GM19351 (cell line): ENCODE data around the gene CAND2.
A peak's percentile ranks its signal among the peaks of the same experiment; 100 is the strongest.
"Not testable (repeated sequence)": the region's sequence is repeated elsewhere in the genome, so short reads cannot be mapped to it uniquely, and the experiment has no call there.

Experiments
- ATAC-seq: cut with Tn5 transposase; IDR thresholded peaks from one replicate; pipeline ENCODE4 v1.9.1; 2021; ENCODE audit warnings: mild to moderate bottlenecking, moderate library complexity; ENCODE audit not compliant: unreplicated experiment

The CAND2 gene

DNA sequence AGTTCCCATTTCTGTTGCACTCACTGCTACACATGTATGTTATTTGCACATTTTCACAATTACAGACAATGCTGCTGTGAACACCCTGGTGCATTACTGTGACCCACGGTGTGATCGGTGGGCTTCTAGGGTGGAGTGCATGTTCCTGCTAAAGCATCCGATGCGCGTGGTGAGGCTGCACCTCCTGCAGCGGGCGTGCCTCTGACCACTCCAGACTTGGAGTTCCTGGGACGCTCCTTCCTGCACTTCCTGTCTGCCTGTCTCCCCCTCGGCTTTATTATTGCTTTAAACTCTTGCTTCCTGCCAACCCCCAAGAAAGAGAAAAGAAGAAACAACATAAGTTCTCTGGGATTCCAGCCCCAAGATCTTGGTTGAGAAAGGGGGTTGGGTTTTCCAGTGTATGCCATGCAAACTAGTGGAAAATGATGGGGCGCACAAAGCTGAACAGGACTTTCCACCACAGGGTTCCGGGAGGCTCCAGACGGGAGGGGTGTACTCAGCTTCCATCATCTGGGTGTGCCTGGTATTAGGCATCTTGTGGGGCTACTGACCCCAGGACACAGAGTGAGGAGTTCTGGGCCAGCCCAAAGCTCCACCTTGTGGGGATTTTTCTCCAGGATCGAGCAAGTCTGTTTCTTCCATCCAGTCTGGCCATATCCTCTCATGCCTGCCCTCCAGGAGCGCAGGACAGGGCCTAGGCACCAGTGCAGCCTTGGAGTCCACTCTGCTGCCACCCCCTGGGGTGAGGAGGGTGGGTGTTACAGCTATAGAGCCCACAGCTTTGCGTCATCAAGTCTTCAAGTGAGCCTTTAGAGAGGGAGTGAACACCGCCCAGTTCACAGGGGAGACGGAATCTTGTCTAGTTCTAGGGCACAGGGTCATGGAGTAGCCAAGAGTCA is 33.7 kb downstream of the CAND2 start:
- ATAC-seq = no peak

DNA sequence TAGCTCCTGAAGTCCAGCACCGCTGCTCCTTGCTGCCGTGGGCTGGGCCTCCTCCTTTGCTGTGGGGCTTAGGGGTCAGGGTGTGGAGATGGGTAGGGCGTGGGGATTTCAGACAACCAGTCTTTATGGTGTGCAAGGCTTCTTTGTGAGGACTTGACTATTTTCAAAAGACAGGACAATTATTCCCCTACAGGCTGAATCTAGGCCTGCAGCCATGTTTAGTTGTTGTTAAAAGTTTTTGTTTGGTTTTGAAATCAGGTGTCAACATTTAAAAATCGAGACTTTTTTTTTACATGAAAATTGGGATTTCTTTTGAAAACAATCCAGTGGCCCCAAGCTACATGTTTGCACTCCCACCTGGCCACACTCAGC is 34.3 kb downstream of the CAND2 start:
- no peak for ATAC-seq

DNA sequence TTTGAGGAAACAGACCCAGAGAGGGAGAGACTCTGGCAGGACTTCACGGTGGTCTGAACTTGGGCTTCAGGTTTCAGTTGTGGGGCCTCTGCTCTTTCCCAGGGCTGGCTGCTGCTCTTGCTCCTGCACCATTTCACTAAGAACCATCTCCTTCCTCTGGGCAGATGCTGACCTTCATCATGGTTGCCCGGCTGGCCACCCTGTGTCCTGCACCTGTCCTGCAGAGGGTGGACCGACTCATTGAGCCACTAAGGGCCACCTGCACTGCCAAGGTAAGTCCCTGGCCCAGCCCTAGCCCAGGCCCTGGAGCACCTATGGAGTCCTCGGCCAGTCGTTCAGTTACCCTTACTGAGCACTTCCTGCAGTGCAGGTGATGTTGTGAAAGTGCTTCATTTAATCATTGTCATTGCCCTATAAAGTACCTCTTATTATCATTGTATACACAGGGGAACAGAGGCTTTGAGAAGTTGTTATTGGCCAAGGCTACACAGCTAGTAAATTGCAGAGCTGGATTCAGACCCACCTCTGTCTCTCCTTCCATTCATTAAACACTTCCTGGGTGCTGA is 34.9 kb downstream of the CAND2 start:
- no peak for ATAC-seq

DNA sequence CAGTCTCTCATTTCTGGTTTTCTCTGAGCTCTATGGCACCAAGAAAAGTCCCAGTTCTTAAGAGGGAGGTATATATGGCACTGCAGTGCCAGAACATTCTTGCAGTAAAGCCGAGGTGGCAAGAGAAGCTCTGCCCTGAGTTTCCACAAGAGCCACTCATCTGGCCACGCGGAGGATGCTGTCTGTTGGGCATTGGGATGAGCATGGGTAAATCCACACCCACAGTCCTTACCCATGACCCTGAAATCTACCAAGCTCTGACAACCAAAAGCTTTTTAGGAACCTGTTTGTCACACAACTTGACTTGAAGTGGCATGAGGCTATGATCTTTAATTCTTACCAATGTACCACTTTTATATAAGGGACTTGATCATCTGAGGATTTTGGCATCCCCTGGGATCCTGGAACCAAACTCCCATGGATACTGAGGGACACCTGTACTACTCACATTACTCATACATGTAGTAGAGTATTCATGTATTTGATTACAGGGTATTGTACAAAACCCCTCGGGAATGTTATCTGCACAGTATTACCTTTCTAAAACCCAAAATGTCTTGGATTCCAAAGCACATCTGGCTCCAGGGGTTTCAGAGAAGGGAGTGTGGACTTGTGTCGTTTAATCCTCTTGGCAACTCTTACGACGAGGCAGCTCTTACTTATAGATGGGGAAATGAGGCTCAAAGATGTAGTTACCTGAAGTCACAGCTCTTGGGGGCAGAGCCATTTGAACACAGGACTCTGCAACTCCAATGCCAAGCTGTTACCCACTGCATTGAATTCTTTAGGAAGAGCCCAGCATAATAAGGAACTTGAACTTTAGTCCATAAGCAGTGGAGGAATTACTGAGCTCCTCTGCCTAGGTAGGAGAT is 36.1 kb downstream of the CAND2 start:
- ATAC-seq = no peak

DNA sequence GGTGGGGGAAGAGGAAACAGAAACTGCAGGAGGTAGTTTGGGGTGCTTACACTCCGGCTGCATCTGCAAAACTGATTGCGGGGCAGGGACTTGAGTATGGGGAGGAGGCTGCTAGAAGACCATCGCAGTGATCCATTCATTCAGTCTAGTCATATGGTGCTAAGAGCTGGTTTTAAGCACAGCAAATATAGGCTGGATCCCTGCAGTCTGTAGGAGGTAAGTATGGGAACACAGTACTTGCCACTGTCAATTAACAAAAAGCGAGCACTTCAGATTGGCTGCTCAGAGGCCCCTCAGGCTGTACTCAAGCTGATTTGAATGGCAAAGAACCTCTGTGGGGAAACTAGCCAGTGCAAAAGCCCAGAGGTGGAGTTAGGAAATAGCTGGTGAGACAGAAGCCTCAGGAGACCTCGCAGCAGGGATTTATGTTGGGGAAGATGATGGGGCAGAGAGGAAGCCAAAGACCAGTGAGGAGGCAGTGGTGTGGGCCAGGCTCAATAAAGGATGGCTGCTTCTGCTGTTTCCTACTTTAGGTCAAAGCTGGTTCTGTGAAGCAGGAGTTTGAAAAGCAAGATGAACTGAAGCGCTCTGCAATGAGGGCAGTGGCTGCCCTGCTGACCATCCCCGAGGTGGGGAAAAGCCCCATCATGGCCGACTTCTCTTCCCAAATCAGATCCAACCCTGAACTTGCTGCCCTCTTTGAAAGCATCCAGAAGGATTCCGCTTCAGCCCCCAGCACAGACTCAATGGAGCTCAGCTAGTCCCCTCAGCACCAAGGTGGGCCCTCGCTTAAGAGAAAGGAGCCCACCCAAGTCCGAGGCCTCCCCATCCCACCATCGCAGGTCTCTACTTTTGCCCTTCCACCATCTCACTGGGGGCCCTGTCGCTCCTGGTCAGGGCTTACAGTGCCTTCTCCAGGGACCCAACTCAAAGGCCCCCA is 37.0 kb downstream of the CAND2 start:
- ATAC-seq = no peak

DNA sequence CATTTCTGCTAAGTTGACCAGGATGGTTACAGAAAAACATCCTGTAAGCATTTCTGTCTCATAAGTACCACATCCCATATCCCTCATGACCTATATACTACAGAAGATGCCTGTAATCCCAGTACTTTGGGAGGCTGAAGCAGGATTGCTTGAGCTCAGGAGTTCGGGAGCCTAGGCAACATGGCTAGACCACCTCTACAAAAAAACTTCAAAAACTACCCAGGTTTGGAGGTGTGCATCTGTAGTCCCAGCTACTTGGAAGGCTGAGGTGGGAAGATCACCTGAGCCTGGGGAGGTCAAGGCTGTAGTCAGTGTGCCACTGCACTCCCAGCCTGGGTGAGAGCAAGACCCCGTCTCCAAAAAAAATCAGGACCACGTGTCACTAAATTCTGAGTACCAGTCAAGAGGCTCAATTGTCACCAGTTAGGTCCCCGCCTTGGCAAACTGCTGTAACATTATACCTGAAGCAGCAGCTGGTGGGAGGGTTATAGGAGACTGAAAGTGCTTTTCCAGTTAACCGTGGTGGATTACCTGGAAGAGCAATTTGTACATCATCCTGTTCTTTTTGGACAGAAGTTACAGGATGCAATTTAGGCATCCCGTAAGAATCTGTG is 38.7 kb downstream of the CAND2 start:
- ATAC-seq = no peak

DNA sequence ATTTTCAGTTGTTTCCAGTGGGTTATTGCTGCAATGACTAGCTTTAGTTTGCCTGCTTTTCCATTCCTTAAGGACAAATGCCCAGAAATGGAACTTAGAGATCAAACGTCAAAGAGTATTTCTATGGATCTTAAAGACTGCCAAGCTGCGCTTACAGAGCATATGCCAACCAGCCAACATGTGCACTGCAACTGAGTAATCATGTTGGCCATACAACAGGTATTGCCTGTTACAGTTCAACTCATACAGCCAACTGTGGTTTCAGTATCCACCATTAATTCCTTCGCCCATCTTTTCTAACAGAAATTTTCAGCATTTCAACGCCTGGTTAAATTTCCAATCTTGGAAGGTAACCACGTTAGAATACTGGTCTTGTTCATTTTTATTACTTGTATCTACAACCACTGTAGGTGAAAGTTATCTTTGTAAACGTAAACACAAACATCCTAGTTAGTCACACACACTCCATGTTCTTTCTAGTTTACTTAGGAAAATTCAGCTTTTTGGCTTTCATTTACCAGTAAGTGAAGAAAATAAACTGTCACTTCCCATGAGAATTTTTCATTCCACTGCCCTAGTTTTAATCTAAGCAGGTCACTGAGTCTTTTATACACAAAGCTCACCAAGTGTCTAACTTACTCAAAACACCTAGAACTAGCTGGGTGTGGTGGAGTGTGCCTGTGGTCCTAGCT is 41.0 kb downstream of the CAND2 start:
- no peak for ATAC-seq

DNA sequence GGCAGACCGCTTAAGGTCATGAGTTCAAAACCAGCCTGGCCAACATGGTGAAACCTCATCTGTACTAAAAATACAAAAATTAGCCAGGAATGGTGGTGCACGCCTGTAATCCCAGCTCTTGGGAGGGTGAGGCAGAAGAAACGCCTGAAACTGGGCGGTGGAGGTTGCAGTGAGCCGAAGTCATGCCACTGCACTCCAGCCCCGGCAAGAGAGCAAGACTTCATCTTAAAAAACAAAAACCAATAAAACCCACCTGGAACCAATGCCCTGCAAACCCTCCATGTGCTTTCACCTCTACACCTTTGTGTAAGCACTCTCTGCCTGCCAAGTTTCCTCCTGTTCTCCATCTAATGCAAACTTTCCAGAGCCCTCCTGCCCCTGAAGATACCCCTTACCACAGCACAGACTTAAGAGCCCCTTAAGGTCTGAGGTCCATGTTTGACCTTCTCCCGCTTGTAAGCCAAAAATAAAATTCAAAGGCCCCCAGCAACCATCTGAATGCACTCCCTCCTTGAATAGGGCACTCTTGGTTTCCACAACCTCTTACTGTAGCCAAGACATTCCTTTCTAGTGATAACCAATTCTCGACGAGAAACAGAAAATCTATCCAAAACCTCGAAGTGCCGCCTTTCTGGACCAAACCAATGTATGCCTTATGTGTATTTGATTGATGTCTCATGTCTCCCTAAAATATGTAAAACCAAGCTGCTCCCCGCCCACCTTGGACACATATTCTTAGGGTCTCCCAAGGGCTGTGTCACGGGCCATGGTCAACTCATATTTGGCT is 41.9 kb downstream of the CAND2 start:
- no peak for ATAC-seq

DNA sequence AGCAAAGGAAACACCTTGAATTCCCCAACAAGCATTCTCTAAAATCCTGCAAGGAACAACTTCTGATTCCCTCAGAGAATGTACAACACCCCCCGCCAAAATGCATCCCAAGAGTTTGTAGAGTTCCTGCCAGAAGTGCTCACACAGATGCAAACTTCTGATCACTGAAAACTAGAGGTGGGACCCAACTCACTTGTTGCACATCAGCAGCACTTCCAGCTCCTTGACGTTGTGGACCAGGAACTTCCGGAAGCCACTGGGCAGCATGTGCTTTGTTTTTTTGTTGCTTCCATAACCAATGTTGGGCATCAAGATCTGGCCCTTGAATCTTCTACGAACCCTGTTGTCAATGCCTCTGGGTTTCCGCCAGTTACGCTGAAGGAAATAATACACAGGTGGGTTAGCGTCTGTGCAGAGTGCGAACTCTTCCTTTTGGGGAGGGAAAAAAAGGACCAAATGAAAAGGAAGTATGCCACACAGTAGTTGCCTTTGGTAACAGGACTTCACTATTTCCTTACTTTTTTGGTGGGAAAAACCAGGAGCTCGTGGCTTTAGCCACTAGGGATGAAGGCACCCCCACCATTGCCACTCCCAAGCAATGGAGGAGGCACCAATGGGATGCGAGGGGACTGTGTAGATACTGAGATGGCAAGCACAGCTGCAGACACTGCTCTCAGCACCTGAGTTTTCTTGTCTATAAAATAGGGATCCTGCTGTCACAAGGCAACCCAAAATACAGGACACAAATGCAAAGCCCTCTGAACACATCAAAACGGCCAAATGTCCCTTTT is 42.9 kb downstream of the CAND2 start:
- ATAC-seq = no peak

DNA sequence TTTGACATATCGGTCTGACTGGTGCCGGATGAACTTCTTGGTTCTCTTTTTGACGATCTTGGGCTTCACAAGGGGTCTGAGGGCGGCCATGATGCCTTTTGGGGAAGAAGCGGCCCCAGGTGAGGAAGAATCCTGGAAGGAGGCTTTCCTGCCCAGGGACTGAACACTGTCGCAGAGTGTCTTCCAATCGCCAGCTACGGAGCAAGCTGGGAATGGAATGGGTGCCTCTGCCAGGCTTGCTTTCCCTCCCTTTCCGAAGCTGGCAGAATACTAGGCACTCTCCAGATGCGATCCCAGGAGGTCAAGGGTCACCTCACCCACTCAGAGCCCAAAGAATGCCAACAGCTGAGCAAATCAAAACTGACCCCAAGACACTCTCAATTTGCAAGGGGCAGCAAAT is 43.7 kb downstream of the CAND2 start:
- not testable (repeated sequence) for ATAC-seq

DNA sequence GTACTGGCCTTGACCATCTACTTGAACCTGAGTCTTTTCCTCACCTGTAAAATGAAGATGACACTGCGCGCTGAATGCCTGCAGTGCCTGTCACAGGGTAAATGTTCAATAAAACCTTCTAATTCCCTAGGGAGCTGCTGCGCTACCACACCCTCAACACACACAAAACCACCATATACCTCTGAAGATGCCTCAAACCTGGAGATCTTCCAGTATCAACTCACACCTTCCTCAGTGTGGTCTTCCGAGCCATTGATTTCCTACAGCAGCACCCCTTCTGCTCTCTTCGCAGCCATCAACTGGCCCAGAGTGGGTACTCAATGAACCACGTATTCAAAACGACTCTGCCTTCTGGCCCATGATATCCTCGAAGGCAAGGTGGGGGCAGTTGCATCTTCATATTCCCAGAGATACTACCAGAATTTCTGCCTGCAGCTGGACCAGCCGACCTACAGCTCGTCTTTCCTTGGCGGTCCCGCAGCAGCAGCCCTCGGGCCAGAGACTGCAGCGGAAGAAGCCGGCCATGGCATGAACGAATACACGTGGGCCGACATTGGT is 44.2 kb downstream of the CAND2 start:
- ATAC-seq = peak; percentile 22

DNA sequence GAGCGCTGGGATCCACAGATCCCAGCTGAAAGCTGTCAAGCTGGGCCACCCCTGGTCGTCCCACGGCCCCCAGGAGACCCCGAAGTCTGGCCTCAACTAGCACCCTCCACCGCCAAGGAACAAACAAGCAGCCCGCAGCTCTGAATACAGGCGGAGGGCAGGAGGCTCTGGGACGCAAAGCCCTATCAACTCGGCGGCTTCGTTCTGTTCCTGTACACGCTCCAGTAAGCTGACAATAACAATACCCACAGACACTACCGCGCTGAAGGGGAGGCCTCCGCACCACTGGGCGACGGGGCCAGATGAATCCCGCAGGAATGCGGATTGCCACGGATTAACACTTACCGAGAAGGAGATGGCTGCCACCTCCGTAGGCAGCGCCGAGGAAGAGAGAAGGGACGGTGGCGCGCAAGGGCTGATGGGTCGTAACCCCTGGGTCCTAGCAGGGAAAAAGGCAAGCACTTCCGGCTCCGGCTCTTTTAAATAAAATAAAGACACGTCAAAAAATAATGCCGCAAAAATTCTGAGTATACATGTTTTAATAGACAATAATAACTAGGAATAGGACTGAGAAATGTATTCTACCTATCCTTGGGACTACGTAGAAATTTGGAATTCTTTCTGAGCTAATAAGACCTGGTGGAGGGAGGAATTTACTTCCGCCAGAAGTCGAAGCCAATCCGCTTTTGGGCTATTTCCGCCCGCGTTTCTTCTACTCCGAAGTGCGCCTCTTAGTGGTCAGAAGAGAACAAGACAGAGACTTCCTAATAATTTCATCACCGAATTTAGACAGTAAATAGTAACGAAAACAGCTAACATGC is 44.9 kb downstream of the CAND2 start, which contains the start of gene RPL32:
TSS of gene RPL32 (minus strand) at position 417 of the 821 bp plus-strand sequence. CDS start 1,328 bp downstream, outside the sequence.
- peak; percentile 78 for ATAC-seq

DNA sequence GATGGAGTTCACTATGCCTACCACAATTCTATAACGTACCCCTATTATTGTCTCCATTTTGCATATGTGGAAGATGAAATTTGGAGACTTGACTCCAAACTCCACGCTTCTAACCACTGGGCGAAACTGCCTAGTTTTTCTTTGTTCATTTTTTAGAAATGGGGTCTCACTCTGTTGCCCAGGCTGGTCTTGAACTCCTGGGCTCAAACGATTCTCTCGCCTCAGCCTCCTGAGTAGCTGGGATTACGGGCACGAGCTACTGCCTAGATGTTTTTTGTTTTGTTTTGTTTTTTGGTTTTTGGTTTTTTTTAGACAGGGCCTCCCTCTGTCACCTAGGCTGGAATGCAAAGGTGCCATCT is 45.5 kb downstream of the CAND2 start:
- peak; percentile 6 for ATAC-seq

DNA sequence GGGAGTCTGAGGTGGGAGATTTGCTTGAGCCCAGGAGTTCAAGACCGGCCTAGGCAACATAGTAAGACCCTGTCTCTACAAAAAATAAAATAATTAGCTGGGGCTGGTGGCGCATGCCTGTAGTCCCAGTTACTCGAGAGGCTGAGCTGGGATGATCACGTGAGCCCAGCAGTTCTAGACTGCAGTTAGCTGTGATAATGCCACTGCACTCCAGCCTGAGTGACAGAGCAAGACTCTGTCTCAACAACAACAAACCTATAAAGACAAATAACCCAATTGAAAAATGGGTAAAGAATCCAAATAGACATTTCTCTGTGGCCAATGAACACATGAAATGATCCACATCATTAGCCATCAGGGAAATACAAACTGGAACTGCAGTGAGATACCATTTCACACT is 46.0 kb downstream of the CAND2 start:
- no peak for ATAC-seq

DNA sequence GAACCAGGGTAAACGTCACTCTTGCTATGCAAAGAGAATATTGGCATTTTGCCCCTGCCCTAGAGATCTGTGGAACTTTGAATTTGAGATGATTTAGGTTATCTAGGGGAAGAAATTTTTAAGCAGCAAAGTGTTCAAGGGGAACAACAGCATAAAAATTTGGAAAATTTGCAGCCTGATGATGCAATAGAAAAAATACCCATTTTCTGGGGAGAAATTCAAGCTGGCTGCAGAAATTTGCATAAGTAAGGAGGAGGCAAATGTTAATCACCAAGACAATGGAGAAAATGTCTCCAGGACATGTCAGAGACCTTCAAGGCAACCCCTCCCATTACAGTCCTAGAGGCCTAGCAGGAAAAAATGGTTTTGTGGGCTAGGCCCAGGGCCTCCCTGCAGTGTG is 49.3 kb downstream of the CAND2 start:
- no peak for ATAC-seq

DNA sequence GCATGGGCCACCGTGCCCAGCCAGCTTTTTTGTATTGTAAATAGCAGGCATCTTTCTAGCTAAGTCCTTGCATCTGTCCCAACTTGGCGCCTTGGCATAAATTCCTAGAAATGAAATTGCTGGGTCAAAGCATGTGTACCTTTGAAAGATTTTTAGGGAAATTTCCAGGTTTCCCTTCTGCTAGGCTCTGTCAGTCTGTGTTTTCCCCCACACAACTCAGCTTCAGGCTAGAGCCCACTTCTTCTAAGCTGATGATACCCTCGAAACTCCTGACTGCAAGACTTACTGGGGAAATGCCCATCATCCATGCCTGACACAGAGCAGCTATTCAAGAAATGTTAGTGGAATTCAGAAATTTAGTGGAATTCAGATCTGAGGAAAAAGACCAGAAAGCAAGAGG is 55.7 kb downstream of the CAND2 start:
- no peak for ATAC-seq

DNA sequence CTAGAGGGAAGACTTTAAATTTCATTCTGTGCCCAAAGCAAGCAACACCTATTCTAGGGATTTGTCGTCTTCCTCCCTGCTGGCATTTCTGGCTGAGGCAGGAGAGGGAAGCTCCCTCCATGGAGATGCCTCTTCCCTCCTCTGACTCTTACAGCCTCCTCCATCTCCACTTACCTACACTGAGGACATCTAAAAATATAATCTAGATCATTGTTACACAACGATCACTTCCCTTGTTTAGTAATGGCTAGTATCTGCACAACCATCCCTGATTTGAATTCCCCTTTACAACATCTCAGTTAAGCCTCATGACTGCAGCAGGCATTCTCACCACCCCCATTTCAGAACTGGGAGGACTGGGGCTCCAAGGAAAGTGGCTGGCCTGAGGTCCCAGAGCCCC is 57.4 kb downstream of the CAND2 start:
- not testable (repeated sequence) for ATAC-seq
